C4-2B (cell line): Measurements from ENCODE around the gene RGS9.
"Not testable (repeated sequence)": the region's sequence is repeated elsewhere in the genome, so short reads cannot be mapped to it uniquely, and the experiment has no call there.

Source experiments
- H3K27ac ChIP-seq: fragments of 450-650 bp; 2 replicates; pipeline ENCODE4 v1.5.1; 2017
- CTCF ChIP-seq: fragments of 450-650 bp; conservative IDR thresholded peaks from 2 replicates; pipeline ENCODE4 v1.5.1; 2017; ENCODE audit warnings: mild to moderate bottlenecking
- ZFX ChIP-seq: fragments of 450-650 bp; IDR thresholded peaks from 2 replicates; pipeline ENCODE4 v1.6.1; 2017

The RGS9 gene

GRCh38 chr17:65103896-65104295 lies 33.3 kb upstream of the RGS9 start:
- TF ChIP-seq ZFX = no peak
- TF ChIP-seq CTCF = no peak
- H3K27ac ChIP-seq = no peak overlapping the region

- no peak overlapping the region for H3K27ac ChIP-seq
- TF ChIP-seq ZFX (no peak), CTCF (no peak)
Measured at GRCh38 chr17:65104541-65104940, 32.6 kb upstream of the RGS9 start.

DNA sequence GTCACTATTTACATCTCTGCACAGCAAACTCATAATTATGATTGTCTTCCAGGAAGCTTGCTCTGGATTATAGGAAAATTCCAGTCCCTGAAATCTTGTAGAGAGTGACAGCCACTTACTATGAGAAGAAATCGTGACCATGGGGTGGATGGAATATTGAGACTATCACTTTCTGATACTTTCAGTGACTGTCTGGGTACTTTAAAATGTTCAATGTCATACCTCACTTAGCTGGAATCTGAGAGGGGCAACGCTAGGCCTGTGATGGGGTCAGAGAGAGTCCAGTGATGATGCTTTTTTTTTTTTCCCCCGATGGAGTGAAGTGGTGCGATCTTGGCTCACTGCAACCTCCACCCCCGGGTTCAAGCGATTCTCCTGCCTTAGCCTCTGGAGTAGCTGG lies 32.2 kb upstream of the RGS9 start:
- H3K27ac ChIP-seq = no peak overlapping the region
- TF ChIP-seq ZFX = no peak
- TF ChIP-seq CTCF = no peak

DNA sequence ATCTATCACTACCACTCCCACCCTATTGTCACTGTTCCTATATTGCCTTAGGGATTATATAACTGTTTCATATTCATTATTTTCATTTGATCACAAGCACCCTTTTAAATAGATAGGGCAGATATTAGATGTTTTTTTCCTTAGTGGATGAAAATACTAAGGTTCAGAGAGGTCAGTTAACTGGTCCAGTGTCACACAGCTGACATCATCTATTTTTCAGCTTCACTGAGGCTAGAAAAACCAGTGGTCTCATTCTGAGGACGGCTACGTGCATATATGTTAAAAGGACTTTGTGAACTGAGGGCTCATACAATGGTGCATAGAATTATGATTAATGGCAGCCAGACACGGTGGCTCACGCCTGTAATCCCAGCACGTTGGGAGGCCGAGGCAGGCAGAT lies 29.0 kb upstream of the RGS9 start:
- H3K27ac ChIP-seq = no peak overlapping the region
- TF ChIP-seq ZFX (no peak), CTCF (no peak)

- TF ChIP-seq CTCF = no peak
- no peak for TF ChIP-seq ZFX
- no peak overlapping the region for H3K27ac ChIP-seq
Measured at GRCh38 chr17:65109543-65109942, 27.6 kb upstream of the RGS9 start.

GRCh38 chr17:65109990-65110680 lies 27.0 kb upstream of the RGS9 start:
- TF ChIP-seq CTCF = no peak
- TF ChIP-seq ZFX = no peak
- H3K27ac ChIP-seq = no peak overlapping the region

- H3K27ac ChIP-seq = no peak overlapping the region
- TF ChIP-seq CTCF = no peak
- TF ChIP-seq ZFX = no peak
Measured at GRCh38 chr17:65115839-65116238, 21.3 kb upstream of the RGS9 start.

- not testable (repeated sequence) for H3K27ac ChIP-seq
Measured at GRCh38 chr17:65116515-65116914, 20.7 kb upstream of the RGS9 start.
